B cell (primary cell): ENCODE data around the gene GOSR2. TPM values are rescaled to one million over a fixed set of nuclear protein-coding genes. Genes with fewer than 3 reads are reported as not detected.

Experiments
- ATAC-seq: fragments of 200-7000 bp; cut with Tn5 transposase; one replicate; pipeline ENCODE4 v1.10.0; 2021; ENCODE audit warnings: low read depth, mild to moderate bottlenecking, moderate number of reproducible peaks, moderate library complexity
- CTCF ChIA-PET: fragments of 350-600 bp; sonication (Branson Sonifier 250); formaldehyde crosslinking; loops from one replicate; lab custom pipeline; 2021; ENCODE audit warnings: antibody characterized with exemption, inconsistent platforms; lab: Charles Lee
- POLR2A ChIA-PET: fragments of 350-600 bp; sonication (Branson Sonifier 250); formaldehyde crosslinking; loops from one replicate; lab custom pipeline; 2021; ENCODE audit warnings: antibody characterized with exemption; lab: Charles Lee
- DNase-seq: peaks from one replicate; pipeline ENCODE4 v3.0.0; 2013
- H2AFZ ChIP-seq: 2 replicates; pipeline ENCODE4 v1.6.1; 2012; ENCODE audit warnings: mild to moderate bottlenecking, low read depth, low read length; ENCODE audit not compliant: insufficient read depth, poor library complexity, severe bottlenecking
- H3K27ac ChIP-seq, 2 donors: 1 replicate in 1 of 2; 2 replicates in 1 of 2; pipeline ENCODE4 v1.5.1; 2012 to 2013; ENCODE audit warnings: low read length in 2 of 2, mild to moderate bottlenecking in 2 of 2, moderate library complexity in 1 of 2
- H3K27me3 ChIP-seq, 4 experiments: fragments of 200-600 bp in 1 of 4; sonication (generic) in 1 of 4; replicated peaks in 1 of 4; 1 replicate in 2 of 4; 2 replicates in 2 of 4; pipeline versions ENCODE4 v1.6.1 to v1.7.0; 2013 to 2016; ENCODE audit warnings: low read length in 3 of 4, mild to moderate bottlenecking in 2 of 4, mixed read lengths in 1 of 4, moderate library complexity in 1 of 4; ENCODE audit not compliant: insufficient read depth in 4 of 4, control insufficient read depth in 3 of 4; ENCODE audit errors: control extremely low read depth in 1 of 4
- H3K36me3 ChIP-seq, 2 experiments: replicated peaks in 1 of 2; 1 replicate in 1 of 2; 2 replicates in 1 of 2; pipeline versions ENCODE4 v1.6.1 to v1.7.1; 2013; ENCODE audit warnings: low read length in 1 of 2; ENCODE audit not compliant: insufficient read depth in 2 of 2, control insufficient read depth in 1 of 2; ENCODE audit errors: control extremely low read depth in 1 of 2, extremely low read depth in 1 of 2
- H3K4me1 ChIP-seq, 2 donors: fragments of 200-600 bp in 1 of 2; sonication (generic) in 1 of 2; 1 replicate in 1 of 2; 2 replicates in 1 of 2; pipeline versions ENCODE4 v1.5.1 to v1.6.1; 2013 to 2017; ENCODE audit warnings: low read length in 2 of 2; ENCODE audit not compliant: control insufficient read depth in 2 of 2, insufficient read depth in 2 of 2
- H3K4me2 ChIP-seq: replicated peaks from 2 replicates; pipeline ENCODE3; 2012; ENCODE audit warnings: mild to moderate bottlenecking, low read depth, low read length; ENCODE audit not compliant: poor library complexity, severe bottlenecking
- H3K4me3 ChIP-seq, 5 experiments: fragments of 200-600 bp in 1 of 5; sonication (generic) in 1 of 5; 1 replicate in 3 of 5; 2 replicates in 2 of 5; pipeline versions ENCODE4 v1.5.1 to v1.7.0; 2011 to 2016; ENCODE audit warnings: low read length in 4 of 5, mild to moderate bottlenecking in 4 of 5, low read depth in 2 of 5, control low read depth in 1 of 5, moderate library complexity in 1 of 5; ENCODE audit not compliant: insufficient read depth in 1 of 5; ENCODE audit errors: control extremely low read depth in 1 of 5, extremely low read depth in 1 of 5
- H3K79me2 ChIP-seq: fragments of 200-600 bp; sonication (generic); one replicate; pipeline ENCODE4 v1.6.0; 2016; ENCODE audit warnings: low read length; ENCODE audit not compliant: control insufficient read depth, insufficient read depth
- H3K9ac ChIP-seq: fragments of 200-600 bp; sonication (generic); 2 replicates; pipeline ENCODE4 v1.6.1; 2017; ENCODE audit warnings: mild to moderate bottlenecking, low read length, moderate library complexity
- H3K9me3 ChIP-seq, 3 donors: one replicate each; pipeline versions ENCODE4 v1.6.1 to v1.7.1; 2013; ENCODE audit warnings: low read length in 2 of 3; ENCODE audit not compliant: control insufficient read depth in 2 of 3, insufficient read depth in 1 of 3; ENCODE audit errors: control extremely low read depth in 1 of 3
- H4K20me1 ChIP-seq: 2 replicates; pipeline ENCODE4 v1.6.0; 2012; ENCODE audit warnings: mild to moderate bottlenecking, low read length; ENCODE audit not compliant: insufficient read depth, control insufficient read depth, poor library complexity, severe bottlenecking
- H3K27ac Mint-ChIP-seq: one replicate; pipeline ENCODE4 v1.8.0; 2021; ENCODE audit warnings: mixed read lengths
- H3K27me3 Mint-ChIP-seq: one replicate; pipeline ENCODE4 v1.8.0; 2021; ENCODE audit warnings: mixed read lengths
- H3K4me1 Mint-ChIP-seq: one replicate; pipeline ENCODE4 v1.8.0; 2021; ENCODE audit warnings: mixed read lengths
- H3K4me3 Mint-ChIP-seq: one replicate; pipeline ENCODE4 v1.8.0; 2021; ENCODE audit warnings: mixed read lengths
- H3K9me3 Mint-ChIP-seq: one replicate; pipeline ENCODE4 v1.8.0; 2022; ENCODE audit warnings: mixed read lengths; ENCODE audit not compliant: insufficient read depth
- EZH2 ChIP-seq: IDR thresholded peaks from 2 replicates; pipeline ENCODE4 v1.6.1; 2012; ENCODE audit warnings: borderline replicate concordance, low read depth, mild to moderate bottlenecking, moderate library complexity, low read length; ENCODE audit not compliant: insufficient read depth, poor library complexity, severe bottlenecking
- WGBS: methylation state at CpG from one replicate; pipeline ENCODE4 v1.1.5; 2013; ENCODE audit warnings: missing lambda C conversion rate; ENCODE audit not compliant: insufficient coverage; 5-methylcytosine and 5-hydroxymethylcytosine counted together
- intact Hi-C: fragments of 100-400 bp; cut with micrococcal nuclease; formaldehyde crosslinking; loops from one replicate; pipeline ENCODE4 v1.10.0; 2022
- polyA plus RNA-seq: library from polyadenylated mRNA; depleted of rRNA; stranded (reverse); fragments of >200 nt; gene quantifications from 2 replicates; pipeline ENCODE4 v1.2.3, GENCODE V29; 2012
- total RNA-seq, 2 donors: library from RNA; stranded (reverse); fragments of 120-200 nt in 1 of 2; gene quantifications; 1 replicate in 1 of 2; 2 replicates in 1 of 2; pipeline versions ENCODE4 v1.2.3 to v1.2.4, GENCODE V29; 2013 to 2022
- TF ChIP-seq, protein P1 (sequence below): fragments of 200-600 bp; IDR thresholded peaks from one replicate; pipeline ENCODE4 v1.8.0; 2022; ENCODE audit warnings: antibody characterized with exemption, mild to moderate bottlenecking

The GOSR2 gene
- total and polyA plus RNA-seq, 2 donors (not counting 1 experiment from before 2014, with no cell fraction given) = 33.2 to 91.0 TPM

GRCh38 chr17:46884552-46884951 is 38.4 kb upstream of the GOSR2 start:
- Mint-ChIP-seq H3K27me3 (peaks cover 23% of the 10 kb centered on the region), H3K4me3 (no peak overlapping the region), H3K27ac (no peak overlapping the region), H3K4me1 (no peaks in the 10 kb centered on the region), H3K9me3 (no peaks in the 10 kb centered on the region)
- Histone ChIP-seq H3K36me3 (no peaks in the 10 kb centered on the region), H3K27ac (no peak overlapping the region), H3K4me1 (no peaks in the 10 kb centered on the region), H3K9ac (no peak overlapping the region), H2AFZ (no peak overlapping the region), H3K4me2 (no peak overlapping the region), H3K27me3 (peaks cover 0 to 5% (median 0%) of the 10 kb centered on the region in 4 experiments), H4K20me1 (no peaks in the 10 kb centered on the region), H3K4me3 (no peak overlapping the region), H3K9me3 (no peaks in the 10 kb centered on the region), H3K79me2 (no peaks in the 10 kb centered on the region)
- TF ChIP-seq, protein P1, sequence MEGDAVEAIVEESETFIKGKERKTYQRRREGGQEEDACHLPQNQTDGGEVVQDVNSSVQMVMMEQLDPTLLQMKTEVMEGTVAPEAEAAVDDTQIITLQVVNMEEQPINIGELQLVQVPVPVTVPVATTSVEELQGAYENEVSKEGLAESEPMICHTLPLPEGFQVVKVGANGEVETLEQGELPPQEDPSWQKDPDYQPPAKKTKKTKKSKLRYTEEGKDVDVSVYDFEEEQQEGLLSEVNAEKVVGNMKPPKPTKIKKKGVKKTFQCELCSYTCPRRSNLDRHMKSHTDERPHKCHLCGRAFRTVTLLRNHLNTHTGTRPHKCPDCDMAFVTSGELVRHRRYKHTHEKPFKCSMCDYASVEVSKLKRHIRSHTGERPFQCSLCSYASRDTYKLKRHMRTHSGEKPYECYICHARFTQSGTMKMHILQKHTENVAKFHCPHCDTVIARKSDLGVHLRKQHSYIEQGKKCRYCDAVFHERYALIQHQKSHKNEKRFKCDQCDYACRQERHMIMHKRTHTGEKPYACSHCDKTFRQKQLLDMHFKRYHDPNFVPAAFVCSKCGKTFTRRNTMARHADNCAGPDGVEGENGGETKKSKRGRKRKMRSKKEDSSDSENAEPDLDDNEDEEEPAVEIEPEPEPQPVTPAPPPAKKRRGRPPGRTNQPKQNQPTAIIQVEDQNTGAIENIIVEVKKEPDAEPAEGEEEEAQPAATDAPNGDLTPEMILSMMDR = no peak
- TF ChIP-seq EZH2 = no peak
- DNase-seq (no peak), ATAC-seq (no peak)
- intact Hi-C loops = no loop called here
- ChIA-PET CTCF (no interaction called here), POLR2A (no interaction called here)
- WGBS = 78% methylated on average over 6 of the region's 7 CpGs

GRCh38 chr17:46885415-46886309 is 37.3 kb upstream of the GOSR2 start:
- Mint-ChIP-seq H3K9me3 (no peaks in the 10 kb centered on the region), H3K4me1 (no peaks in the 10 kb centered on the region), H3K27ac (no peak overlapping the region), H3K27me3 (peaks cover 25% of the 10 kb centered on the region), H3K4me3 (no peak overlapping the region)
- 78% methylated on average over 6 of the region's 10 CpGs for WGBS
- intact Hi-C loops = no loop called here
- Histone ChIP-seq H3K36me3 (no peaks in the 10 kb centered on the region), H3K4me1 (no peaks in the 10 kb centered on the region), H3K79me2 (no peaks in the 10 kb centered on the region), H3K27me3 (peaks cover 0 to 5% (median 0%) of the 10 kb centered on the region in 4 experiments), H3K4me3 (no peak overlapping the region), H4K20me1 (no peaks in the 10 kb centered on the region), H2AFZ (no peak overlapping the region), H3K27ac (no peak overlapping the region), H3K9ac (no peak overlapping the region), H3K9me3 (no peaks in the 10 kb centered on the region), H3K4me2 (no peak overlapping the region)
- no peak for TF ChIP-seq EZH2
- TF ChIP-seq, protein P1 = no peak
- CTCF ChIA-PET = no interaction called here
- ATAC-seq (no peak), DNase-seq (no peak)
- POLR2A ChIA-PET = no interaction called here
